ENCODE results near the gene TELO2. TPM values are rescaled to one million over a fixed set of nuclear protein-coding genes. Genes with fewer than 3 reads are reported as not detected.
A peak's percentile ranks its signal among the peaks of the same experiment; 100 is the strongest.

TELO2 gene
- total and polyA plus RNA-seq, 2 donors (not counting 3 experiments of a cell fraction or from before 2014, with no cell fraction given) = 30.7 to 61.6 TPM

DNA sequence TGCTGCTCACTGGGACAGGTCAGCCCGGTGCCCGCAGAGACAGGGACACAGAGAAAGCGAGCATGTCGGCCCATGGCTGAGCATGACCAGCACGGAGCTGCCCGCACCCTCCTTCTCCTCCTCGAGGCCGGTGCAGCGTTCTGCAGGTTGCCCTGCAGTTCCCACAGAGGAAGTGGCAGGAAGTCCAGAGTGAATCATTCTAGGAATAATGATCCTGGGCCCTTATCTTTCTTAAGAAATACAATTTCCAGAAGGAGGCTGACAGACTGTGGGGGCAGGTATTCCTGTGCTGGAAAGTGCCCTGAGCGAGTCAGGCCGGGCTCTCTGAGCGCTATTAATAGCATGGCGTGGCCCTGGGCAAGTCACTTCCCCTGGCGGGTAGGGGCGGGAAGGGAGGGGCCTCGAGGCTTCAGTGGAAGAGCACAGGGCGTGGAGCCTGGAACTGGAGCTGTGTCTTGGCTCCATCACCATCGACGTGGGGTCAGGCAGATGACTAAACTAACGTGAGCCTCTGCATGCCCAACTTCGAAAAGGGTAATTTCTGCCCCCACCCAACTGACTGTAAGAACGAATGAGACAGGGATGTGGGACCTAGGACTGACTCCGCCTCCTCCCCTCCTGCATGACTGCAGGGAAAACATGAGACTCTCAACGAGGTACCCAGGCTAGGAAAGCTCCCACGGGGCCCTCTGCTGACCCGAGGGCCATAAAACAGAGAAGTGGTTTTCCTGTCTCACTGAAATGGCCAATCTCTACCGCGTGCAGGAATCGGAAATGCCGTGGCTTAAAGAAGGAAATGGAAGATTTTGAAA, 50.1 kb downstream of the TELO2 start:
- dilution Hi-C loops (cut with MboI; ENCODE audit: extremely low pct_ligation_motif_present, low sequenced_read_pairs) (no loop called here), intact Hi-C loops (cut with micrococcal nuclease) (loop anchor here (1.0 to 5.0 kb wide), 5 partner anchors 10 to 136 kb away; partner anchors contain the start of genes CRAMP1, IFT140 and TMEM204)
- H4K20me1 ChIP-seq (replicated peaks; ENCODE audit: control insufficient read depth, extremely low read depth, insufficient read depth, low read length) = no peaks in the 10 kb centered on the region
- FAIRE-seq (peak; percentile 99), DNase-seq (ENCODE audit: low read depth, low spot score) (peak; percentile 92)
- TF ChIP-seq FOS (IDR thresholded peaks at IDR 0.05; ENCODE audit: borderline replicate concordance, insufficient read depth, low read length) = peak; percentile 88
- TF ChIP-seq, protein P1, sequence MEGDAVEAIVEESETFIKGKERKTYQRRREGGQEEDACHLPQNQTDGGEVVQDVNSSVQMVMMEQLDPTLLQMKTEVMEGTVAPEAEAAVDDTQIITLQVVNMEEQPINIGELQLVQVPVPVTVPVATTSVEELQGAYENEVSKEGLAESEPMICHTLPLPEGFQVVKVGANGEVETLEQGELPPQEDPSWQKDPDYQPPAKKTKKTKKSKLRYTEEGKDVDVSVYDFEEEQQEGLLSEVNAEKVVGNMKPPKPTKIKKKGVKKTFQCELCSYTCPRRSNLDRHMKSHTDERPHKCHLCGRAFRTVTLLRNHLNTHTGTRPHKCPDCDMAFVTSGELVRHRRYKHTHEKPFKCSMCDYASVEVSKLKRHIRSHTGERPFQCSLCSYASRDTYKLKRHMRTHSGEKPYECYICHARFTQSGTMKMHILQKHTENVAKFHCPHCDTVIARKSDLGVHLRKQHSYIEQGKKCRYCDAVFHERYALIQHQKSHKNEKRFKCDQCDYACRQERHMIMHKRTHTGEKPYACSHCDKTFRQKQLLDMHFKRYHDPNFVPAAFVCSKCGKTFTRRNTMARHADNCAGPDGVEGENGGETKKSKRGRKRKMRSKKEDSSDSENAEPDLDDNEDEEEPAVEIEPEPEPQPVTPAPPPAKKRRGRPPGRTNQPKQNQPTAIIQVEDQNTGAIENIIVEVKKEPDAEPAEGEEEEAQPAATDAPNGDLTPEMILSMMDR (IDR thresholded peaks at IDR 0.05; ENCODE audit: extremely low read depth in 1 of 2, insufficient read depth in 1 of 2, low read depth in 1 of 2, low read length in 2 of 2) = peak; percentile 23 to 26
- TF ChIP-seq, protein P2, sequence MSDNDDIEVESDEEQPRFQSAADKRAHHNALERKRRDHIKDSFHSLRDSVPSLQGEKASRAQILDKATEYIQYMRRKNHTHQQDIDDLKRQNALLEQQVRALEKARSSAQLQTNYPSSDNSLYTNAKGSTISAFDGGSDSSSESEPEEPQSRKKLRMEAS (IDR thresholded peaks at IDR 0.05; ENCODE audit: insufficient read depth, insufficient read length) = no peak
- TF ChIP-seq POLR2AphosphoS5 (IDR thresholded peaks at IDR 0.05; ENCODE audit: insufficient read depth, low read depth, low read length) = peak; percentile 86
- TF ChIP-seq JUN (IDR thresholded peaks at IDR 0.05; ENCODE audit: borderline replicate concordance, insufficient read depth, insufficient read length, low read depth) = peak; percentile 74
- peak; percentile 17 for TF ChIP-seq MYC (IDR thresholded peaks at IDR 0.05; ENCODE audit: low read depth, low read length)
- peak; percentile 89 for TF ChIP-seq GATA2 (IDR thresholded peaks at IDR 0.05; ENCODE audit: insufficient read depth, insufficient read length, low read depth, low read length)
- TF ChIP-seq EZH2 (IDR thresholded peaks at IDR 0.05; ENCODE audit: borderline replicate concordance, low read depth, low read length, severe bottlenecking) = no peak
- TF ChIP-seq POLR2A (IDR thresholded peaks at IDR 0.05; ENCODE audit: low read depth, low read length) = no peak
- peak overlapping the region; percentile 22 for H2AFZ ChIP-seq (ENCODE audit: low read depth, low read length)
- H3K9me1 ChIP-seq (replicated peaks; ENCODE audit: control insufficient read depth, extremely low read depth, insufficient read depth, low read length) = no peaks in the 10 kb centered on the region
- H3K27me3 ChIP-seq (ENCODE audit: control insufficient read depth in 2 of 2, insufficient read depth in 2 of 2, low read length in 2 of 2) = no peaks in the 10 kb centered on the region
- peaks cover 10% of the 10 kb centered on the region for H3K79me2 ChIP-seq (ENCODE audit: control insufficient read depth, insufficient read depth, low read length)
- H3K4me1 ChIP-seq (ENCODE audit: control insufficient read depth, extremely low read depth, insufficient read depth, low read length) = peaks cover 51% of the 10 kb centered on the region
- no peaks in the 10 kb centered on the region for H3K9me3 ChIP-seq (replicated peaks; ENCODE audit: control insufficient read depth, insufficient read depth, low read length)
- ChIA-PET CTCF (interaction anchor here (0.5 to 1.8 kb wide), 11 partner anchors 10 to 163 kb away, joined by 3 to 19 read pairs (median 3); partner anchors contain the start of genes IFT140, MAPK8IP3, TELO2 and TMEM204), POLR2A (interaction anchor here (0.6 to 1.4 kb wide), 2 partner anchors 11 to 162 kb away, joined by 3 to 6 read pairs; no protein-coding TSS in a partner anchor)
- TSS peak; percentile 23 for BruUV-seq (replicated peaks)
- H3K4me2 ChIP-seq (ENCODE audit: insufficient read depth, low read length) = peak overlapping the region; percentile 18
- H3K36me3 ChIP-seq (ENCODE audit: control insufficient read depth in 2 of 2, extremely low read depth in 1 of 2, insufficient read depth in 2 of 2, low read length in 2 of 2) = peaks cover 2 to 27% of the 10 kb centered on the region in 2 experiments
- peak overlapping the region; percentile 98 for H3K27ac ChIP-seq (ENCODE audit: insufficient read depth, low read depth, low read length)
- H3K9ac ChIP-seq (replicated peaks; ENCODE audit: extremely low read depth, insufficient read depth, low read length) = peak overlapping the region; percentile 64
- no peak overlapping the region for H3K4me3 ChIP-seq (replicated peaks in 1 of 3; ENCODE audit: insufficient read depth in 1 of 3, low read depth in 1 of 3, low read length in 3 of 3)

Measured in endothelial cell of umbilical vein (primary cell).